ENCODE measurements around the gene MMP24OS.

GRCh38 chr20:35292504-35293285 lies 14.8 kb upstream of the MMP24OS start:
- no peak for TF ChIP-seq CTCF (IDR thresholded peaks at IDR 0.05; ENCODE audit: insufficient read depth, low read length)
- no peak for TF ChIP-seq POLR2AphosphoS5 (IDR thresholded peaks at IDR 0.05; ENCODE audit: low read depth)
